ENCODE data around the gene ARG2. TPM values are rescaled to one million over a fixed set of nuclear protein-coding genes. Genes with fewer than 3 reads are reported as not detected.

Gene ARG2
- total RNA-seq, 4 donors from 2014 or later: 0.51 to 3.7 (median 2.8) TPM; not detected in 1

DNA sequence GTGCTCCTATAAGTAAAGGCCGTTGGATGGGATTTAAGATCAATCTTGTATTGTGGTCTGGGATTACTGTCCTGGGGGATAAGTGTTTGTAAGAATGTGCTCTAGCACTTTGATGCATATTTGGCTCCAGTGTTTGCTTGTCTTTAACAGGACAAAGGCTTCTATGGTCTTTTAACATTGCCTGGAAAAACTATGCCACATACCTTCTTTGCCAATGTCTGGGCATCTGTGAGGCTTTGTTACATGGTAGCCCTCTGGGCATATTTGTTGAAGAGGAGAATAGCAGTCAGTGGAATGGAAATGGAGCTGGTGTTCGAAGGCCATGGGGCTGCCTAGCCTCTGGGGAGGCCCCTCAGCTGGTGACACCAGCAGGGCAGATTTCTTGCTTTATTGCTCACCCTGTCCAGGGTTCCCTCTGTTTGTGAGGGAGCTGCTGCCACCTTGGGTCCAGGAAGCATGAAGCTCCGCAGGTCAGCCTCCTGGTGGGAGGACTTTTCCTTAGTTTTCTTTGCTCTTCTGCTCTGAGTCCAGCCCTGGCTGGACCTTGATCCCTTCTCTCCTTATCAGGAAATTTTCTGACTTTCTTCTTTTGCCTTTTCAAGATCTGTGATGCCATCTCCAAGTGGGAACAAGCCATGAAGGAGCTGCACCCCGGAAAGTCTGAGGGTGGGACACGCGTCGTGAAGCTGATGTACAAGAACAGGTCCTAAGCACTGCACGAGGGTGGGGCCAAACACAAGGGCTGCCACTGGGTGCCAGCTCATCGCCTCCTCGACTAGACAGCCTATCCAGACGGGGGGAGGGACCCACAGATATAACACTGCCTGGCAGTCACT is 39.2 kb upstream of the ARG2 start:
- no peak overlapping the region for H3K27ac ChIP-seq
- H3K4me1 ChIP-seq: no peaks in the 10 kb centered on the region
- TF ChIP-seq, protein P1, sequence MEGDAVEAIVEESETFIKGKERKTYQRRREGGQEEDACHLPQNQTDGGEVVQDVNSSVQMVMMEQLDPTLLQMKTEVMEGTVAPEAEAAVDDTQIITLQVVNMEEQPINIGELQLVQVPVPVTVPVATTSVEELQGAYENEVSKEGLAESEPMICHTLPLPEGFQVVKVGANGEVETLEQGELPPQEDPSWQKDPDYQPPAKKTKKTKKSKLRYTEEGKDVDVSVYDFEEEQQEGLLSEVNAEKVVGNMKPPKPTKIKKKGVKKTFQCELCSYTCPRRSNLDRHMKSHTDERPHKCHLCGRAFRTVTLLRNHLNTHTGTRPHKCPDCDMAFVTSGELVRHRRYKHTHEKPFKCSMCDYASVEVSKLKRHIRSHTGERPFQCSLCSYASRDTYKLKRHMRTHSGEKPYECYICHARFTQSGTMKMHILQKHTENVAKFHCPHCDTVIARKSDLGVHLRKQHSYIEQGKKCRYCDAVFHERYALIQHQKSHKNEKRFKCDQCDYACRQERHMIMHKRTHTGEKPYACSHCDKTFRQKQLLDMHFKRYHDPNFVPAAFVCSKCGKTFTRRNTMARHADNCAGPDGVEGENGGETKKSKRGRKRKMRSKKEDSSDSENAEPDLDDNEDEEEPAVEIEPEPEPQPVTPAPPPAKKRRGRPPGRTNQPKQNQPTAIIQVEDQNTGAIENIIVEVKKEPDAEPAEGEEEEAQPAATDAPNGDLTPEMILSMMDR (IDR thresholded peaks at IDR 0.05): no peak
- no peak for TF ChIP-seq POLR2A (IDR thresholded peaks at IDR 0.05)
- no peaks in the 10 kb centered on the region for H3K9me3 ChIP-seq
- no peaks in the 10 kb centered on the region for H3K36me3 ChIP-seq
- intact Hi-C loops (cut with DNase I; ENCODE audit: low total_unique reads): loop anchor here (10.0 kb wide), 1 partner anchor 84 kb away; no protein-coding TSS in a partner anchor
- no peak for DNase-seq
- H3K4me3 ChIP-seq: no peak overlapping the region
- no peaks in the 10 kb centered on the region for H3K27me3 ChIP-seq

DNA sequence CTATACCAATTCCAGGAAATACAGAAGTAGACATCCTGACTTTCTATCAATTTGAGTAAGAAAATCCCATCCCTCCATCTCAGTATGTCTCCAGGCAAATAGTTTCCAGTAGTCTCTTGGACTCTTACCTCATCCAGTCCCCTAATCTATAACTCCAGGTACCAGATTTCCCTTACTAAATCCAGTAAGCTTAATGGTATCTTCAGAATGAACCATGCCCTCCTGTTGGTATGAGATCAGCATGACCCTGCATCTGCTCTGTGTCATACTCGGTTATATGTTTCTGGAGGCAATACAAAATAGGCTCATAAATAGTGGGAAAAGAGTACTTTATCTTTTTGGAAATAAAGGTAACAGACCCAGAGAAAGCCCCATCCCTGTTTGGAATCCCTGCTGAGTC is 38.1 kb upstream of the ARG2 start:
- no peaks in the 10 kb centered on the region for H3K27me3 ChIP-seq
- DNase-seq: no peak
- H3K27ac ChIP-seq: no peak overlapping the region
- TF ChIP-seq, protein P1 (IDR thresholded peaks at IDR 0.05): no peak
- no peak for TF ChIP-seq POLR2A (IDR thresholded peaks at IDR 0.05)
- no peak overlapping the region for H3K4me3 ChIP-seq
- no peaks in the 10 kb centered on the region for H3K36me3 ChIP-seq
- H3K4me1 ChIP-seq: no peaks in the 10 kb centered on the region
- no peaks in the 10 kb centered on the region for H3K9me3 ChIP-seq
- intact Hi-C loops (cut with DNase I; ENCODE audit: low total_unique reads): loop anchor here (10.0 kb wide), 1 partner anchor 83 kb away; no protein-coding TSS in a partner anchor

DNA sequence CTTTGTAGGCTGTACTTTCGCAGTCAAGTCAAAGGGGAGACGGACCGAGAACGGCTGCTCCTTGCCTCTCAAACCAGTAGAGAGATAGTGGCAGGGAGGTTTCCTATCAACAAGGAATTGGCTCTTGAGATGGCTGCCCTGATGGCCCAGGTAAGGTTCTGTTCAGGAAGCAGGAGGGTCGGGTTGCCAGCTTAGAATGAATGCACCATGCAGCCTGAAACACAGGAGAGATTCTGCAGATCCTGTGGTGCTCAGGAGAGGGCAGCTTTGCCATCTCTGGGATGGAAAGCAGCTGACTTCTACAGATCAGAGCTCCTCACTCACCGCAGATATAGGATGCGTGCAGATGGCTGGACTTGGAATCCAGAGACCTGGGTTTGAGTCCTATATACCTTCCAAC is 37.7 kb upstream of the ARG2 start:
- no peaks in the 10 kb centered on the region for H3K36me3 ChIP-seq
- TF ChIP-seq, protein P1 (IDR thresholded peaks at IDR 0.05): no peak
- no peak for TF ChIP-seq POLR2A (IDR thresholded peaks at IDR 0.05)
- H3K9me3 ChIP-seq: no peaks in the 10 kb centered on the region
- intact Hi-C loops (cut with DNase I; ENCODE audit: low total_unique reads): loop anchor here (10.0 kb wide), 1 partner anchor 83 kb away; no protein-coding TSS in a partner anchor
- no peaks in the 10 kb centered on the region for H3K4me1 ChIP-seq
- no peak for DNase-seq
- H3K27ac ChIP-seq: no peak overlapping the region
- no peaks in the 10 kb centered on the region for H3K27me3 ChIP-seq
- H3K4me3 ChIP-seq: no peak overlapping the region

DNA sequence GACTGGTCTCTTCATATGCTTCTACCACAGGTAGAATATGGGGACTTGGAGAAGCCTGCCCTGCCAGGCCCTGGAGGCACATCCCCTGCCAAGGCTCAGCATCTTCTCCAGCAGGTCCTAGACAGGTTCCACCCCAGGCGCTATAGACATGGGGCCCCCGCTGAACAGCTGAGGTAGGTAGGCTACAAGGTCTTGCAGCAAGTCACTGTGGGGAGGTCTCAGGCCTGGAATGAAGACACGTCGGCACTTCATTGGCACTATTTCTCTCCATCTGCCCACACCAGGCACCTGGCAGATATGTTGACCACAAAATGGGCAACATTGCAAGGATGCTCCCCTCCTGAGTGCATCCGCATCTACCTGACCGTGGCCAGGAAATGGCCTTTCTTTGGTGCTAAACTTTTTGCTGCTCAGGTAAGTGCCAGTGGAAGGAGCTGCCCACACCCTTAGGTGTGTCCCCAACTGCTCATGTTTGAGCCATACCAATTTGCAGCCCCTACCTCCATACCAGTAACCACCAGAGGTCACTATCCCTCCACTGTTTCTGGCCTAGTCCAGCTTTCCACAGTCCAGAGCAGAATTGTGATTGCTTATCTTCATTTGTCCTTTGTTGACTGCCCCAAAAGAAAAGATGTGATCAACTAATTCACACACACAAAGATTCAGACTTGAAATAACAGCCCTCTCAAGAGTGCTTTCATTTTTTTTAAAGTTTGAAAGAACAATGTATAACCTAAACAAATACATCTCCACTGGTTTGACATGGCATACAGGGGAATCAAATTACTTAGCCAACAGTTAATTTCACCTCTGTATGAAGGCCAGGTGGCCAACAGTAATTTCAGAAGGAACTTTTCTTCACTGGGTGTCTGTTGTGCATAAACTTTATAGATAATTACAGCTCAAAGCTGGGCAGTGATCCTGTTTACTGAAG is 35.7 kb upstream of the ARG2 start:
- TF ChIP-seq, protein P1 (IDR thresholded peaks at IDR 0.05): peak; percentile 47 to 73 (median 66)
- no peak for TF ChIP-seq POLR2A (IDR thresholded peaks at IDR 0.05)
- Histone ChIP-seq H3K9me3 (no peaks in the 10 kb centered on the region), H3K4me3 (no peak overlapping the region), H3K36me3 (no peaks in the 10 kb centered on the region), H3K4me1 (no peaks in the 10 kb centered on the region), H3K27ac (no peak overlapping the region), H3K27me3 (no peaks in the 10 kb centered on the region)
- intact Hi-C loops (cut with DNase I; ENCODE audit: low total_unique reads): loop anchor here (10.0 kb wide), 1 partner anchor 81 kb away; no protein-coding TSS in a partner anchor
- peak in 1 of 2 donors; percentile 45 for DNase-seq

Data from uterus (tissue), 4 donors.